ENCODE results near the gene TRIP11. TPM values are rescaled to one million over a fixed set of nuclear protein-coding genes. Genes with fewer than 3 reads are reported as not detected.

TRIP11 gene
- total RNA-seq, 2 donors from 2014 or later, result 44.2 to 45.1 TPM

GRCh38 chr14:92033906-92034687 is 5.8 kb downstream of the TRIP11 start:
- no peaks in the 10 kb centered on the region for H3K9me3 ChIP-seq (ENCODE audit: control insufficient read depth, low read length, poor library complexity, severe bottlenecking)
- Mint-ChIP-seq H3K36me3 (ENCODE audit: low read depth) (no peaks in the 10 kb centered on the region), H3K4me3 (peak overlapping the region; percentile 1), H3K27ac (peak overlapping the region; percentile 9), H3K4me1 (peaks cover 35% of the 10 kb centered on the region), H3K27me3 (no peaks in the 10 kb centered on the region)
- DNase-seq, result no peak
- ATAC-seq, result no peak

- ATAC-seq (no peak), DNase-seq (no peak)
- Mint-ChIP-seq H3K36me3 (ENCODE audit: low read depth) (no peaks in the 10 kb centered on the region), H3K27ac (no peak overlapping the region), H3K4me3 (peak overlapping the region; percentile 1), H3K27me3 (no peaks in the 10 kb centered on the region), H3K4me1 (peaks cover 32% of the 10 kb centered on the region)
- H3K9me3 ChIP-seq (ENCODE audit: control insufficient read depth, low read length, poor library complexity, severe bottlenecking), result no peaks in the 10 kb centered on the region
These were observed 6.4 kb downstream of the TRIP11 start for GRCh38 chr14:92033433-92033832.

- H3K27ac Mint-ChIP-seq, result no peak overlapping the region
- peaks cover 7% of the 10 kb centered on the region for H3K36me3 Mint-ChIP-seq (ENCODE audit: low read depth)
These were observed 13.2 kb downstream of the TRIP11 start for GRCh38 chr14:92026548-92027190.

GRCh38 chr14:92022036-92022435 is 17.8 kb downstream of the TRIP11 start:
- Mint-ChIP-seq H3K27ac (no peak overlapping the region), H3K4me3 (no peak overlapping the region), H3K4me1 (peaks cover 3% of the 10 kb centered on the region), H3K36me3 (ENCODE audit: low read depth) (peaks cover 7% of the 10 kb centered on the region), H3K27me3 (no peaks in the 10 kb centered on the region)
- ATAC-seq (no peak), DNase-seq (no peak)
- no peaks in the 10 kb centered on the region for H3K9me3 ChIP-seq (ENCODE audit: control insufficient read depth, low read length, poor library complexity, severe bottlenecking)

More at GRCh38 chr14:92026548-92027190, 13.2 kb downstream of the TRIP11 start:
- no peak for DNase-seq
- no peaks in the 10 kb centered on the region for H3K9me3 ChIP-seq (ENCODE audit: control insufficient read depth, low read length, poor library complexity, severe bottlenecking)
- H3K27me3 Mint-ChIP-seq, result no peaks in the 10 kb centered on the region
- no peak overlapping the region for H3K4me3 Mint-ChIP-seq
- H3K4me1 Mint-ChIP-seq, result peaks cover 7% of the 10 kb centered on the region
- no peak for ATAC-seq

- Mint-ChIP-seq H3K36me3 (ENCODE audit: low read depth) (peaks cover 3% of the 10 kb centered on the region), H3K4me3 (no peak overlapping the region), H3K27ac (no peak overlapping the region), H3K4me1 (peaks cover 3% of the 10 kb centered on the region), H3K27me3 (no peaks in the 10 kb centered on the region)
- ATAC-seq (no peak), DNase-seq (no peak)
- no peaks in the 10 kb centered on the region for H3K9me3 ChIP-seq (ENCODE audit: control insufficient read depth, low read length, poor library complexity, severe bottlenecking)
These were observed 18.3 kb downstream of the TRIP11 start for GRCh38 chr14:92021523-92021922.

GRCh38 chr14:92014040-92014439 is 25.8 kb downstream of the TRIP11 start:
- ATAC-seq, result no peak
- H3K27ac Mint-ChIP-seq, result no peak overlapping the region

GRCh38 chr14:92012121-92012748 is 27.6 kb downstream of the TRIP11 start:
- H3K4me3 Mint-ChIP-seq, result no peak overlapping the region
- no peaks in the 10 kb centered on the region for H3K9me3 ChIP-seq (ENCODE audit: control insufficient read depth, low read length, poor library complexity, severe bottlenecking)
- H3K27me3 Mint-ChIP-seq, result no peaks in the 10 kb centered on the region
- peaks cover 17% of the 10 kb centered on the region for H3K4me1 Mint-ChIP-seq
- DNase-seq (no peak), ATAC-seq (no peak)
- peak overlapping the region; percentile 75 for H3K27ac Mint-ChIP-seq
- H3K36me3 Mint-ChIP-seq (ENCODE audit: low read depth), result peaks cover 19% of the 10 kb centered on the region

More at GRCh38 chr14:92014040-92014439, 25.8 kb downstream of the TRIP11 start:
- Mint-ChIP-seq H3K36me3 (ENCODE audit: low read depth) (peaks cover 12% of the 10 kb centered on the region), H3K4me1 (peaks cover 13% of the 10 kb centered on the region), H3K27me3 (no peaks in the 10 kb centered on the region), H3K4me3 (no peak overlapping the region)
- no peaks in the 10 kb centered on the region for H3K9me3 ChIP-seq (ENCODE audit: control insufficient read depth, low read length, poor library complexity, severe bottlenecking)
- DNase-seq, result no peak

- H3K27me3 Mint-ChIP-seq, result no peaks in the 10 kb centered on the region
- no peaks in the 10 kb centered on the region for H3K9me3 ChIP-seq (ENCODE audit: control insufficient read depth, low read length, poor library complexity, severe bottlenecking)
- peak overlapping the region; percentile 16 for H3K27ac Mint-ChIP-seq
- peaks cover 18% of the 10 kb centered on the region for H3K36me3 Mint-ChIP-seq (ENCODE audit: low read depth)
- DNase-seq, result no peak
- no peak for ATAC-seq
- no peak overlapping the region for H3K4me3 Mint-ChIP-seq
- H3K4me1 Mint-ChIP-seq, result peaks cover 18% of the 10 kb centered on the region
These were observed 29.2 kb downstream of the TRIP11 start for GRCh38 chr14:92010644-92011043.

- no peak for ATAC-seq
- no peak for DNase-seq
- no peaks in the 10 kb centered on the region for H3K27me3 Mint-ChIP-seq
- H3K27ac Mint-ChIP-seq, result no peak overlapping the region
- no peaks in the 10 kb centered on the region for H3K9me3 ChIP-seq (ENCODE audit: control insufficient read depth, low read length, poor library complexity, severe bottlenecking)
- H3K4me3 Mint-ChIP-seq, result no peak overlapping the region
- peaks cover 27% of the 10 kb centered on the region for H3K4me1 Mint-ChIP-seq
- H3K36me3 Mint-ChIP-seq (ENCODE audit: low read depth), result peaks cover 23% of the 10 kb centered on the region
These were observed 30.3 kb downstream of the TRIP11 start for GRCh38 chr14:92009604-92010003.

GRCh38 chr14:92005019-92005418 is 34.8 kb downstream of the TRIP11 start:
- DNase-seq (no peak), ATAC-seq (no peak)
- Mint-ChIP-seq H3K27ac (no peak overlapping the region), H3K27me3 (no peaks in the 10 kb centered on the region), H3K4me1 (peaks cover 27% of the 10 kb centered on the region), H3K36me3 (ENCODE audit: low read depth) (peaks cover 16% of the 10 kb centered on the region), H3K4me3 (peak overlapping the region; percentile 54)
- H3K9me3 ChIP-seq (ENCODE audit: control insufficient read depth, low read length, poor library complexity, severe bottlenecking), result no peaks in the 10 kb centered on the region

GRCh38 chr14:92004062-92004461 is 35.8 kb downstream of the TRIP11 start:
- no peaks in the 10 kb centered on the region for H3K9me3 ChIP-seq (ENCODE audit: control insufficient read depth, low read length, poor library complexity, severe bottlenecking)
- no peak for ATAC-seq
- no peak overlapping the region for H3K4me3 Mint-ChIP-seq
- H3K36me3 Mint-ChIP-seq (ENCODE audit: low read depth), result peaks cover 13% of the 10 kb centered on the region
- H3K27ac Mint-ChIP-seq, result peak overlapping the region; percentile 5
- no peak for DNase-seq
- H3K27me3 Mint-ChIP-seq, result no peaks in the 10 kb centered on the region
- H3K4me1 Mint-ChIP-seq, result peaks cover 29% of the 10 kb centered on the region

GRCh38 chr14:91998667-91999570 is 40.9 kb downstream of the TRIP11 start:
- DNase-seq (no peak), ATAC-seq (peak; percentile 50)
- peak overlapping the region; percentile 78 for H3K27ac Mint-ChIP-seq
- H3K9me3 ChIP-seq (ENCODE audit: control insufficient read depth, low read length, poor library complexity, severe bottlenecking), result no peaks in the 10 kb centered on the region
- peak overlapping the region; percentile 55 for H3K4me3 Mint-ChIP-seq
- no peaks in the 10 kb centered on the region for H3K36me3 Mint-ChIP-seq (ENCODE audit: low read depth)
- peaks cover 32% of the 10 kb centered on the region for H3K4me1 Mint-ChIP-seq
- no peaks in the 10 kb centered on the region for H3K27me3 Mint-ChIP-seq
